Right atrium auricular region (tissue), 2 donors: Measurements from ENCODE around the gene SYNDIG1. TPM values are rescaled to one million over a fixed set of nuclear protein-coding genes. Genes with fewer than 3 reads are reported as not detected.

Source experiments
- DNase-seq: peaks from one replicate; pipeline ENCODE4 v3.0.0-alpha.2; 2019; ENCODE audit warnings: low spot score
- H3K27ac ChIP-seq, 2 donors: fragments of 200-600 bp; sonication (generic); 1 replicate in 1 of 2; 2 replicates in 1 of 2; pipeline ENCODE4 v1.5.1; 2016 to 2019
- H3K27me3 ChIP-seq, 2 donors: fragments of 200-600 bp; sonication (generic); one replicate each; pipeline versions ENCODE4 v1.5.1 to v1.6.0; 2017 to 2019
- H3K36me3 ChIP-seq: fragments of 200-600 bp; sonication (generic); one replicate; pipeline ENCODE4 v1.5.1; 2016
- H3K4me1 ChIP-seq, 2 donors: fragments of 200-600 bp; sonication (generic); one replicate each; pipeline versions ENCODE4 v1.5.1 to v1.6.0; 2017 to 2019
- H3K4me3 ChIP-seq, 2 donors: fragments of 200-600 bp; sonication (generic); 1 replicate in 1 of 2; 2 replicates in 1 of 2; pipeline ENCODE4 v1.5.1; 2017 to 2019; ENCODE audit warnings: mild to moderate bottlenecking in 1 of 2, moderate library complexity in 1 of 2
- H3K9me3 ChIP-seq, 2 donors: fragments of 200-600 bp; sonication (generic); one replicate each; pipeline ENCODE4 v1.5.1; 2019
- CTCF ChIP-seq, 2 donors: fragments of 200-600 bp; sonication (generic); IDR thresholded peaks; one replicate each; pipeline ENCODE4 v1.5.1; 2019; ENCODE audit warnings: antibody characterized with exemption in 2 of 2
- total RNA-seq, 2 donors: library from RNA; depleted of rRNA; stranded (reverse); fragments of >200 nt; gene quantifications; one replicate each; pipeline ENCODE4 v1.1.0, GENCODE V29; 2016

Gene SYNDIG1
- total RNA-seq, 2 donors from 2014 or later, result 21.7 to 38.1 TPM

GRCh38 chr20:24477831-24478547, 8.6 kb downstream of the SYNDIG1 start:
- H3K27ac ChIP-seq, result peak overlapping the region in 1 of 2 donors; percentile 51
- H3K4me3 ChIP-seq, result no peak overlapping the region
- H3K4me1 ChIP-seq, result peaks cover 0 to 1% of the 10 kb centered on the region in 2 donors
- no peak for TF ChIP-seq CTCF (IDR thresholded peaks at IDR 0.05)
- no peaks in the 10 kb centered on the region for H3K27me3 ChIP-seq
- DNase-seq, result no peak
- no peaks in the 10 kb centered on the region for H3K36me3 ChIP-seq
- H3K9me3 ChIP-seq, result no peaks in the 10 kb centered on the region

GRCh38 chr20:24478584-24478983, 9.2 kb downstream of the SYNDIG1 start:
- H3K9me3 ChIP-seq, result no peaks in the 10 kb centered on the region
- no peak overlapping the region for H3K4me3 ChIP-seq
- H3K4me1 ChIP-seq, result no peaks in the 10 kb centered on the region
- DNase-seq, result no peak
- H3K27me3 ChIP-seq, result no peaks in the 10 kb centered on the region
- H3K36me3 ChIP-seq, result no peaks in the 10 kb centered on the region
- no peak for TF ChIP-seq CTCF (IDR thresholded peaks at IDR 0.05)
- peak overlapping the region in 1 of 2 donors; percentile 51 for H3K27ac ChIP-seq

- Histone ChIP-seq H3K27me3 (no peaks in the 10 kb centered on the region), H3K4me1 (no peaks in the 10 kb centered on the region), H3K9me3 (no peaks in the 10 kb centered on the region), H3K4me3 (no peak overlapping the region), H3K27ac (no peak overlapping the region), H3K36me3 (no peaks in the 10 kb centered on the region)
- no peak for DNase-seq
- no peak for TF ChIP-seq CTCF (IDR thresholded peaks at IDR 0.05)
Measured at GRCh38 chr20:24479106-24479505, 9.7 kb downstream of the SYNDIG1 start.

- Histone ChIP-seq H3K4me1 (no peaks in the 10 kb centered on the region), H3K9me3 (no peaks in the 10 kb centered on the region), H3K27me3 (no peaks in the 10 kb centered on the region), H3K4me3 (no peak overlapping the region), H3K36me3 (no peaks in the 10 kb centered on the region), H3K27ac (no peak overlapping the region)
- no peak for TF ChIP-seq CTCF (IDR thresholded peaks at IDR 0.05)
- no peak for DNase-seq
Measured at GRCh38 chr20:24479595-24479994, 10.2 kb downstream of the SYNDIG1 start.

GRCh38 chr20:24480509-24480908, 11.1 kb downstream of the SYNDIG1 start:
- Histone ChIP-seq H3K4me3 (no peak overlapping the region), H3K4me1 (no peaks in the 10 kb centered on the region), H3K36me3 (no peaks in the 10 kb centered on the region), H3K27me3 (no peaks in the 10 kb centered on the region), H3K9me3 (no peaks in the 10 kb centered on the region), H3K27ac (no peak overlapping the region)
- no peak for TF ChIP-seq CTCF (IDR thresholded peaks at IDR 0.05)
- no peak for DNase-seq

- Histone ChIP-seq H3K36me3 (no peaks in the 10 kb centered on the region), H3K27ac (no peak overlapping the region), H3K4me3 (no peak overlapping the region), H3K9me3 (no peaks in the 10 kb centered on the region), H3K4me1 (no peaks in the 10 kb centered on the region), H3K27me3 (no peaks in the 10 kb centered on the region)
- no peak for TF ChIP-seq CTCF (IDR thresholded peaks at IDR 0.05)
- DNase-seq, result no peak
Measured at GRCh38 chr20:24481173-24481572, 11.7 kb downstream of the SYNDIG1 start.
